HG03565 (cell line): ENCODE results near the gene PRKG1.
"Not testable (repeated sequence)": the region's sequence is repeated elsewhere in the genome, so short reads cannot be mapped to it uniquely, and the experiment has no call there.

Experiments used
- ATAC-seq: cut with Tn5 transposase; IDR thresholded peaks from one replicate; pipeline ENCODE4 v1.9.1; 2021; ENCODE audit warnings: mild to moderate bottlenecking, moderate library complexity; ENCODE audit not compliant: unreplicated experiment

PRKG1 gene

GRCh38 chr10:52129410-52130178, 1055.3 kb downstream of the PRKG1 start:
- no peak for ATAC-seq

DNA sequence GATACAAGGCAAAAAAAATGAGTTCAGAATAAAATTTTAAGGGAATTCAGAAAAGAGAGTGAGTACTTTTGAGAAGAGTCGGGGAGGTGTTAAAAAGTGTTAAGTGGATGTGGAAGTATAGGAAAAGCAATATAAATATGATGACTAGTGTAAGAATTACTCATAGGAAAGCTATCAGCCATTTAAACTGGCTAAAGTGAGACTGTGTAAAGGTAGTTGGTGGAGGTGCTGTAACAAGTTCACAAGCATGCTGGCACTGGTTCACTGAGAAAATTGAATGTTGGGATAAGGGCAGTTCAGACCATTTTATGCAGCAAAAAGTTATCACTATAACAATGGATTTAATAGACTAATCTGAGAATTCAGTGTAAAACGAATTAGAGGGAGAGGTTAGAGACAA, 1060.8 kb downstream of the PRKG1 start:
- ATAC-seq, result no peak

DNA sequence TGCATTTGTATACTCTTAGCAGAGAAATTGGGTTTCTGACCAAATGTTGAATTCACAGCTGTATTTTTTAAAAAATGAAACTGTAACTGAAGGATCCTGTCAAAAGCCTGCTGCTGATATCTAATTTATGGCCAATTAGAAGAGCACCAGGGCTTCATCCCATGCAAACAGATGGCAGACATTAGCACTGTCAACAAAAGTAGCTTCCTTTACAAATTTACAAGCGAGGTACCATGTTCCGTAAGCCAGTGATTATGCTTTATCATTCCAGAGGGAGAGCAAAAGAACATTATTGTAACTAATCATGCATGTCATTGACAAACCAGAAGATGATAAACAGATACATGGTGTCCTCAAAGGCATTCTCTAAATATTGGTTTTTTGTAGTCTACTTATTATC, 1062.6 kb downstream of the PRKG1 start:
- no peak for ATAC-seq

- no peak for ATAC-seq
Observed at GRCh38 chr10:52143338-52143737, 1069.1 kb downstream of the PRKG1 start.

DNA sequence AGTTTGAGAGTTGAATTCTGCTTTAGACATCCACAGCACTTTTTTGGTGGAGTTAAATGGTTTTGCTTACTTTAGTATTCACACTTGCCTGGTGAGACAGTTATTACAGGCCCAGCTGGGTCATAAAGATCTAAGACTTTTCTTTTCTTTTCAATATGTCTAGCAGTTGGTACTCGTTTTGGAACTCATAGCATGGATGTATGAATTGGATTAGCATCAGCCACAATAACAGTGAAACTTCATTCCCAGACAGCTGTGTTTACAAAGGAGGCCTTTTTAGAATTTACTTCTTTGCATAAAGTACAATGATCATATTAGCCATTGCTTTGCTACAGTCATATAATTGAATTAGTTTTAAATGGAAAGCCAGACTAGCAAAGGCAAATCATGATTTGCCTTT, 1071.3 kb downstream of the PRKG1 start:
- no peak for ATAC-seq

- ATAC-seq, result no peak
Observed at GRCh38 chr10:52146766-52147165, 1072.5 kb downstream of the PRKG1 start.

DNA sequence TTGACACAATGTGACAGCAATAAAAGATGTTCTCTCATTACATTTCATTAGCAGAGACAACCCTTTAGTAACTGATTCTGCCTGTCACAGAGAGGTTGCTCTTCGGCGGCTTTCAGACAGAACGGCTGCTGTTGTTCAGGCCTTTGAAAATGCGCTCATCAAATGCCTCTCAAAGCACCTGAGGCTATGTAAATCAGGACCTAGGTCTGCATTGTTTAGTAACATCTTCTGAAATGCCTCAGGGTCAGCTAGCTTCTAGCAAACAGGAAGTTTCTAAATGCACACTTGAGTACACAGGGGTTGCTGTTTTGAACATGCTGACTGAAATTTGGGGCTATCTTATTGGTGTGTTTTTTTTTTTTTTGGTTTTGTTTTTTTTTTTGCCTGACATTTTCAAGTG, 1096.5 kb downstream of the PRKG1 start:
- no peak for ATAC-seq

GRCh38 chr10:52172581-52172980, 1098.3 kb downstream of the PRKG1 start:
- no peak for ATAC-seq

DNA sequence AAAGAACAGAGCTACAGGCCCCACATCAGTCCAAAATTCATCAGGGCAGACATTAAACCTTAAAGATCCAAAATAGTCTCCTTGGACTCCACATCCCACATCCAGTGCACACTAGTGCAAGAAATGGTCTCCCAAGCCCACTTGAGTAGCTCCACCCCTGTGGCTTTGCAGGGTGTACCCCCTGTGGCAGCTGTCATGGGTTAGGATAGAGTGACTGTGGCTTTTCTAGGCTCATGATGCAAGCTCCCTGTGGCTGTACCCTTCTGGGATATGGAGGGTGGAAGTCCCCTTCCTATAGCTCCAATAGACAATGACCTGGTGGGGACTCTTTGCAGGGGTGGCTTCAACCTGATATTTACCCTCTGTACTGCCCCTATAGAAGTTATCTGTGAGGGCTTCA, 1111.0 kb downstream of the PRKG1 start:
- no peak for ATAC-seq

GRCh38 chr10:52187521-52188258, 1113.4 kb downstream of the PRKG1 start:
- no peak for ATAC-seq

DNA sequence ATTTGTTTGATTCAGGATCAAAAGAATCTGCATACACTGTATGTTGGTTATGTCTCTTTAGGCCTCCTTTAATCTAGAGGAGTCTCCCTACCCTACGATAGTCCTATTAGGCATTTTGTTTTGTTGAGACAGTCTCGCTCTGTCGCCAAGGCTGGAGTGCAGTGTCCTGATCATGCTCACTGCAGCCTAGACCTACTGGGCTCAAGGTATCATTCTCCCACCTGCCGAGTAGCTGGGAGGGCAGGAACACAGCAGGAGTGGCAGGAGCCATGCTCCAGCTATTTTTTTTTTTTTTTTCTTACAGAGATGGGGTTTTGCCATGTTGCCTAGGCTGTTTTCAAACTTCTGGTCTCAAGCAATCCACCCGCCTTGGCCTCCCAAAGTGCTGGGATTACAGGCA, 1116.8 kb downstream of the PRKG1 start:
- no peak for ATAC-seq

- no peak for ATAC-seq
Observed at GRCh38 chr10:52194191-52194590, 1119.9 kb downstream of the PRKG1 start.

DNA sequence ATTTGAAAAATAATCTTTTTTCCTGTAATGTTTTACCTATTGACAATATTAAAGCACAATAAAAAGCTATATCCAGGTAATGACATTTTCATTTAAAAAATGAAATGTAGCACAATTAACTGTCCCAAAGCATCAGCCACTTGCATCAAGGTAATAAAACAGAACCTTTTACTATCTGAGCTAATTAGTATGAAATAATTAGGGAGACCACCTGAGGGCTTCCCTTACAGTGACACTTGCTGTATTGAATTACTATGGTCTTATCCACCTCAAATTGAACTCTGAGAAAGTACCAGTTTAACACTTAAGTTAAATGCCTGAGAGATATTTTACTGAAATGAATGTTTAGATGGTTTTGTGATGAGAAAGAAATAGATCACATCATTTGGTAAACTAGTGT, 1120.4 kb downstream of the PRKG1 start:
- ATAC-seq, result no peak

DNA sequence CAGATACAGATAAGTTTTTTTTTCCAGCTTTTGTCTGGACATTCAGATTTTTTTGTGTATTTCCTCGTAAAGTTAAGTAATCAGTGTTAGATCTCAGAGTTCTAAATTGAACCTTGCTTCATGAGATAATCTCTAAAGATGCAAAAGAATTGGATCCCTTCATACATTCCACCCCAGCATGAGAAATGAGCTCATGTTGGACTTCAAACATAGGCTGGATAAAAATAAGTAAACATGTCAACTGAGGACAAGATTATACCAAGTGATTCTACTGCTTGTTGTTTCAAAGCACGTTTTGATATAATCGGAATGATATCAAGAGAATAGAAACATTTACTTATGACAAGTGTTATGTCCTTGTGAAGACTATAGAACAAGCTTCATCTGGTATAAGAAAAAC, 1122.8 kb downstream of the PRKG1 start:
- ATAC-seq, result no peak

DNA sequence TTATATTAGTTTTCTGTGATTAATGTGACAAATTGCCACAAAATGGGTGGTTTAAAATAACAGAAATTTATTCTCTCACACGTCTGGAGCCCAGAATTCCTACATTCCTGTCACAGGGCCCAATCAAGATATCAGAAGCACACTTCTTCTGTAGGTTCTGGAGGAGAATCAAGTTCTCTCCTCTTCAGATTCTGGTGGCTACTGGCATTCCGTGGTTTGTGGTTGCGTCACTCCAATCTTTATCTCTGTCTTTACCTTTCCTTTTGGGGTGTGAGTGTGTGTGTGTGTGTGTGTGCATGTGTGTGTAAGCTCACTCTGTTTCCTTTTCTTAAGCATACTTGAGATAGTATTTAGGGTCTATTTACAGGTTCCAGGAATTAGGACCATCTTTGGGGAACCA, 1124.3 kb downstream of the PRKG1 start:
- no peak for ATAC-seq

DNA sequence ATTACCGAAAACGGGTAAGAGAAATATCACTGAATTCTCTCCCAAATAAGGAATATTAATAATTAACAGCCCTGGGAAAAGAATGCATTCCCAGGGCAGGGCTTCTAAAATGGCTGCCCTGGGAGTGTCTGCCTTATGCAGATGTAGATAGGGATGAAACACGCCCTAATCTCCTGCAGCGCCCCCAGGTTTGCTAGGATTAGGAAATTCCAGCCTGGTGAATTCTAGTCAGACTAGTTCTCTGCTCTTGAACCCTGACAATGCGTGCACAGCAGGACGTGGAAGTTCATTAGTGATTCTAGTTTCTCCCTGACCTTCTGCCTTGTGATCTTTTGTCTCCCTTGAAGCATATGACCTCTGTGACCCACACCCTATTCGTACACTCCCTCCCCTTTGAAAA, 1130.6 kb downstream of the PRKG1 start:
- ATAC-seq, result not testable (repeated sequence)

GRCh38 chr10:52208365-52208764, 1134.1 kb downstream of the PRKG1 start:
- no peak for ATAC-seq

DNA sequence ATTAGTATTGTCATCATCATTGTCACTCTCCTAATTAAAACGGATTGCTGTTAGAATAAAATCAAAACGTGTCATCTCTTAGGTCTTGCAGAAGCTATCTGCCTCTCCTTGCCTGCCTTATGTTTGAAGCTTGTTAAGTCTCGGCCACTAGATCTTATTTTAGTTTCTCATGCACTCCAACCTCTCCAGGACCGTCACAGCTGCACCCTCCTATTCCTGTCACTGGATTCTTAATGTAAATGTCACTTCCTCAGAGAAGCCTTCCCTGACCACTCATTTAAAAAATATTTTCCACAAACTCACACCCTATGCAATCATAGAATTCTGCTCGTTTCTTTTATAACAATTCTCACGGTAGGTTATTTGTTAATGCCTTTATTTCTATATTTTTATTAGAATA, 1135.9 kb downstream of the PRKG1 start:
- ATAC-seq, result no peak

DNA sequence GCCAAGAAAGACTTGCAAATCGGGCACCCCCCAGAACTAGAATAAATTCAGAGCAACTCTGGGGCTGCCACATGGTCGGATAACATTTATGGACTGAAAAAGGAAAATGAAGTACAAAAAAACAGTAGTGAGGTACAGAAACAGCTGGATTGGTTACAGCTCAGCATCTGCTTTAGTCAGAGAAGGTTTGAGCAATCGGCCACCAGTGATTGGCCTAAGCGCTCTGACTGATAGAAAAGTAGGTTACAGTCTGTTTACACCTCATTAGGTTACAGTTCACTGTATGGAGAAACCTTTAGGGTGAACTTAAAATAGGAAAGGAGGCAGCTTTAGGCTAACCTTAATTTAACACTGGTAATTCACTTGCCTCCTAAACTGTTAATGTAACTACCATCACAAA, 1137.8 kb downstream of the PRKG1 start:
- ATAC-seq, result no peak

DNA sequence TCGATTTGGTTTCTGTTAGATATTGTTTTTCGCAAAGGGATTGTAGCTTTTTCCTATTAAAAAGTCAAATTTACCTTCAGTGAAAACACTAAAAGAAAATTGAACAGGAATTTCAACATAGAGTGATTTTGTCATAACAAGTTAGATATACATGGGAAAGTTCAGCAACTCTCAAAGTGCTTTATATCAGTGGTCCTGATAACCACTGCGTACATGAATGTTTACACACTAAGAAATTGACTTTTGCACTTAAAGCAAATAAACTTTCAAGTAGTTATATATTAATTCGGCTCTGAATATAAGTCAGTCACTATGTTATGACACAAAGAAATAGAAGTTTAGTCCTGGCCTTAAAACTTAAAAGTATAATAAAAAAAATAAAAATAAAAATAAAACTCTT, 1138.5 kb downstream of the PRKG1 start:
- ATAC-seq, result no peak

DNA sequence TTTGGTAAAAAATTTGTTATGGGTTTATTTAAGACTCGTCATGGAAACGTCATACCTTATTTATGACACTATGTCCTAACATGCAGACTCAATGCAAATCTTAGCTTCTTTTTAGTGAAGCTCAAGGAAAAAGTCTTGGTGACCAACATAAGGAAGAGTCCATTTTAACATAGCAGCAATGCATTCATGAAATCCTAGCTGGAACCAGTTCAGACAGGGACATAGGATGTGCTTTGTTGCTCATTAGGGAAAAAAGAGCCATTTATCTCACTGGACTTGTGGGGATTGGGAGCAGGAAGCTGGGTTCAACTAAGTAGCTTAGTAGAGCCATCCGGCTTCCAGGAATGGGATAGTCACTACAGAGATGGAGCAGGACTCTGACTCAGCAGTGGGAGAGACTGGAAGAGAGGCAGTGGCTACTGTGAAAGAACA, 1139.0 kb downstream of the PRKG1 start:
- ATAC-seq, result no peak

DNA sequence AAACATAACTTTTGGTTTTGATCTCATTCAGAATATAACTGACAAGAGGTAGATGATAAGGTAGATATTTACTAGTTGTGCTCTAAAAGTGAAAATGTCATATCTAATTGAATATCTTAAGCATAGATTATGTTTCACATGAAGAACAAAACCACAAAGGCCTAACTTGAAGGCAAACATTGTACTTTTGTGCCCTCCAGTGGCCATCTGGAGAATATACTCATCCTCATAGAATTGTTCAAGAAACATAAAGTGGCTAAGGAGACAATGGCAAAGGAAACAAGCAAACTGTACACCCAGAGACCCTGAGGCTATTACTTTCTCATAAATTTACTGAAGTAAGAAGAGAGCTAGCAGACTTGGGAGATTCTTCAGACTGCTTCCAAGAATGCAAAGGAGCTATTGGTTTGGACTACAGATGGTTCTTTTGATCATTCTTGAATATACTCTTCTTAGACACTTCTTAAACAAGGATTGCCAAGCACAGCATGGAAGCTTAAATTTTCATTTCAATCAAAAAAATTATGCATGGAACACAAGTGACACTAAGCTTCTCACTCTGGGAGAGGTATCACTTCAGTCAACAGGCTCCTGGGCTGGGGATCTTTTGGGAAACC, 1141.6 kb downstream of the PRKG1 start:
- ATAC-seq, result peak; percentile 67
